GM23338 (cell line): Measurements from ENCODE around the gene SDR42E2. TPM values are rescaled to one million over a fixed set of nuclear protein-coding genes. Genes with fewer than 3 reads are reported as not detected.

Source experiments
- ATAC-seq: fragments of 200-7000 bp; cut with Tn5 transposase; 3 replicates; pipeline ENCODE4 v1.9.1; 2020
- DNase-seq: peaks from one replicate; pipeline ENCODE4 v3.0.0-alpha.2; 2015; ENCODE audit warnings: low spot score
- H2AFZ ChIP-seq: fragments of 200-600 bp; sonication (generic); 2 replicates; pipeline ENCODE4 v1.8.0; 2016; ENCODE audit warnings: antibody characterized with exemption, mild to moderate bottlenecking, moderate library complexity
- H3F3A ChIP-seq: fragments of 200-600 bp; sonication (generic); replicated peaks from 2 replicates; pipeline ENCODE4 v1.8.0; 2017; ENCODE audit warnings: antibody characterized with exemption, mixed run types, low read depth
- H3K27ac ChIP-seq: fragments of 200-600 bp; sonication (generic); 2 replicates; pipeline ENCODE4 v1.6.1; 2016; ENCODE audit warnings: low read depth
- H3K27me3 ChIP-seq: fragments of 200-600 bp; sonication (generic); 2 replicates; pipeline ENCODE4 v1.8.0; 2016; ENCODE audit warnings: mild to moderate bottlenecking, mixed run types, moderate library complexity; ENCODE audit not compliant: insufficient read depth
- H3K36me3 ChIP-seq: fragments of 200-600 bp; sonication (generic); 2 replicates; pipeline ENCODE4 v1.8.0; 2016; ENCODE audit warnings: mild to moderate bottlenecking; ENCODE audit not compliant: insufficient read depth
- H3K4me1 ChIP-seq: fragments of 200-600 bp; sonication (generic); 2 replicates; pipeline ENCODE4 v1.8.0; 2016; ENCODE audit warnings: mild to moderate bottlenecking, moderate library complexity; ENCODE audit not compliant: insufficient read depth
- H3K4me2 ChIP-seq: fragments of 200-600 bp; sonication (generic); 2 replicates; pipeline ENCODE4 v1.7.1; 2017; ENCODE audit warnings: mixed run types
- H3K4me3 ChIP-seq: fragments of 200-600 bp; sonication (generic); 2 replicates; pipeline ENCODE4 v1.6.1; 2016; ENCODE audit warnings: mixed run types
- H3K79me2 ChIP-seq: fragments of 200-600 bp; sonication (generic); replicated peaks from 2 replicates; pipeline ENCODE4 v1.8.0; 2017; ENCODE audit warnings: mild to moderate bottlenecking; ENCODE audit not compliant: insufficient read depth
- H3K9me2 ChIP-seq: fragments of 200-600 bp; sonication (generic); 2 replicates; pipeline ENCODE4 v1.8.0; 2017; ENCODE audit not compliant: insufficient read depth
- H4K20me1 ChIP-seq: fragments of 200-600 bp; sonication (generic); replicated peaks from 2 replicates; pipeline ENCODE4 v1.8.0; 2017; ENCODE audit warnings: mild to moderate bottlenecking; ENCODE audit not compliant: insufficient read depth
- H3K27ac Mint-ChIP-seq: 2 replicates; pipeline ENCODE4 v1.8.0; 2020; ENCODE audit warnings: inconsistent platforms, mild to moderate bottlenecking, moderate library complexity, mixed read lengths
- H3K27me3 Mint-ChIP-seq: 3 replicates; pipeline ENCODE4 v1.8.0; 2022; ENCODE audit warnings: low read depth, mild to moderate bottlenecking, moderate library complexity, mixed read lengths, inconsistent platforms; ENCODE audit not compliant: insufficient read depth, poor library complexity
- H3K36me3 Mint-ChIP-seq: 3 replicates; pipeline ENCODE4 v1.8.0; 2021; ENCODE audit warnings: low read depth, mild to moderate bottlenecking, inconsistent platforms, moderate library complexity, mixed read lengths
- H3K4me1 Mint-ChIP-seq: 3 replicates; pipeline ENCODE4 v1.8.0; 2020; ENCODE audit warnings: mild to moderate bottlenecking, inconsistent platforms, mixed read lengths
- H3K4me3 Mint-ChIP-seq: 3 replicates; pipeline ENCODE4 v1.8.0; 2021; ENCODE audit warnings: moderate library complexity, mild to moderate bottlenecking, inconsistent platforms, mixed read lengths
- H3K9me3 Mint-ChIP-seq: 3 replicates; pipeline ENCODE4 v1.8.0; 2020; ENCODE audit warnings: moderate library complexity, mild to moderate bottlenecking, inconsistent platforms, mixed read lengths
- CREB1 ChIP-seq: fragments of 250-450 bp; sonication (Bioruptor Pico); IDR thresholded peaks from 2 replicates; pipeline ENCODE4 v1.5.0; 2020; ENCODE audit warnings: low read depth, mild to moderate bottlenecking, moderate library complexity
- EZH2 ChIP-seq: fragments of 200-600 bp; sonication (generic); IDR thresholded peaks from one replicate; pipeline ENCODE4 v1.8.0; 2017; ENCODE audit warnings: antibody characterized with exemption, mild to moderate bottlenecking, low read depth; ENCODE audit not compliant: unreplicated experiment
- EZH2phosphoT487 ChIP-seq: fragments of 200-600 bp; sonication (generic); IDR thresholded peaks from one replicate; pipeline ENCODE4 v1.8.1; 2018; ENCODE audit warnings: antibody characterized with exemption; ENCODE audit not compliant: unreplicated experiment
- NANOG ChIP-seq: IDR thresholded peaks from 2 replicates; pipeline ENCODE4 v1.6.1; 2016; ENCODE audit warnings: antibody characterized with exemption, borderline replicate concordance
- STAT1 ChIP-seq: IDR thresholded peaks from one replicate; pipeline ENCODE4 v1.6.1; 2016; ENCODE audit warnings: antibody characterized with exemption; ENCODE audit not compliant: unreplicated experiment
- ZNF114 ChIP-seq: fragments of 250-450 bp; sonication (Bioruptor Pico); IDR thresholded peaks from 2 replicates; pipeline ENCODE4 v1.5.0; 2020; ENCODE audit warnings: mild to moderate bottlenecking, moderate library complexity
- ZNF331 ChIP-seq: fragments of 250-450 bp; sonication (Bioruptor Pico); IDR thresholded peaks from 2 replicates; pipeline ENCODE4 v1.5.0; 2020; ENCODE audit warnings: low read depth, mild to moderate bottlenecking, moderate library complexity
- polyA plus RNA-seq: library from polyadenylated mRNA; unstranded; fragments of >200 nt; fragmentation: Nextera tagmentation; extraction: Ambion mirVana; gene quantifications from 2 replicates; pipeline ENCODE4 v1.2.1, GENCODE V29; 2016
- total RNA-seq: library from RNA; depleted of rRNA; stranded (reverse); fragments of >200 nt; shearing (Covaris generic); gene quantifications from 2 replicates; pipeline ENCODE4 v1.2.3, GENCODE V29; 2014
- TF ChIP-seq, protein P1 (sequence below): fragments of 250-450 bp; sonication (Bioruptor Pico); IDR thresholded peaks from 2 replicates; pipeline ENCODE4 v1.5.0; 2020; ENCODE audit warnings: mild to moderate bottlenecking, moderate library complexity

Gene SDR42E2
- total and polyA plus RNA-seq, 2 experiments from 2014 or later = 0.15 TPM; not detected in 1

DNA sequence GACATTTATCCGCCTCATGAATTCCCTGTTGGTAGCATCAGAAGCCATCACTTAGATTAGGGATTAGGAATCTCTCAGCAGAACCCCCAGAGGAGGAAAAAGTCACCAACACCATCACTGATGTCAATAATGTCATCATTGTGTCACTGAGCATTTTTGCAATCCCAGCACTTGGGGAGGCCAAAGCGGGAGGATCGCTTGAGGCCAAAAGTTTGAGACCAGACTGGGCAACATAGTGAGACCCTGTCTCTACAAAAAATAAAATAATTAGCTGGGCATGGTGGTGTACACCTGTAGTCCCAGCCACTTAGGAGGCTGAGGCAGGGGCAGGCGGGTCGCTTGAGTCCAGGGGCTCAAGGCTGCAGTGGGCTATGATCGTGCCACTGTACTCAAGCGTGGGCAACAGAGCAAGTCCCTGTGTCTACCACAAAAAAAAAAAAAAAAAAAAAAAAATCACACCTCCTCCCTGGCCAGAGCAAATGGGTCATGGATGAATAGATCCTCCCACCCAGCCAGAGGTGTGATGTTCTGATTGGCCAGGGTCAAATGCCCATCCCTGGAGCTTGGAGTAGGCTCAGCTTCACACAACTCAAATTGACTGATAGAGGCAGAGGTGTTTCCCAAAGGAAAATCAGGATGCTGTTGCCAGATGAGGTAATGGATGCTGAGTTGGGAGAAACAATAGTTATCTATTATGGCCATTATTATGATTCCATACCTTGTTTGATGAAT, 38.4 kb upstream of the SDR42E2 start (continued):
- TF ChIP-seq, protein P1, sequence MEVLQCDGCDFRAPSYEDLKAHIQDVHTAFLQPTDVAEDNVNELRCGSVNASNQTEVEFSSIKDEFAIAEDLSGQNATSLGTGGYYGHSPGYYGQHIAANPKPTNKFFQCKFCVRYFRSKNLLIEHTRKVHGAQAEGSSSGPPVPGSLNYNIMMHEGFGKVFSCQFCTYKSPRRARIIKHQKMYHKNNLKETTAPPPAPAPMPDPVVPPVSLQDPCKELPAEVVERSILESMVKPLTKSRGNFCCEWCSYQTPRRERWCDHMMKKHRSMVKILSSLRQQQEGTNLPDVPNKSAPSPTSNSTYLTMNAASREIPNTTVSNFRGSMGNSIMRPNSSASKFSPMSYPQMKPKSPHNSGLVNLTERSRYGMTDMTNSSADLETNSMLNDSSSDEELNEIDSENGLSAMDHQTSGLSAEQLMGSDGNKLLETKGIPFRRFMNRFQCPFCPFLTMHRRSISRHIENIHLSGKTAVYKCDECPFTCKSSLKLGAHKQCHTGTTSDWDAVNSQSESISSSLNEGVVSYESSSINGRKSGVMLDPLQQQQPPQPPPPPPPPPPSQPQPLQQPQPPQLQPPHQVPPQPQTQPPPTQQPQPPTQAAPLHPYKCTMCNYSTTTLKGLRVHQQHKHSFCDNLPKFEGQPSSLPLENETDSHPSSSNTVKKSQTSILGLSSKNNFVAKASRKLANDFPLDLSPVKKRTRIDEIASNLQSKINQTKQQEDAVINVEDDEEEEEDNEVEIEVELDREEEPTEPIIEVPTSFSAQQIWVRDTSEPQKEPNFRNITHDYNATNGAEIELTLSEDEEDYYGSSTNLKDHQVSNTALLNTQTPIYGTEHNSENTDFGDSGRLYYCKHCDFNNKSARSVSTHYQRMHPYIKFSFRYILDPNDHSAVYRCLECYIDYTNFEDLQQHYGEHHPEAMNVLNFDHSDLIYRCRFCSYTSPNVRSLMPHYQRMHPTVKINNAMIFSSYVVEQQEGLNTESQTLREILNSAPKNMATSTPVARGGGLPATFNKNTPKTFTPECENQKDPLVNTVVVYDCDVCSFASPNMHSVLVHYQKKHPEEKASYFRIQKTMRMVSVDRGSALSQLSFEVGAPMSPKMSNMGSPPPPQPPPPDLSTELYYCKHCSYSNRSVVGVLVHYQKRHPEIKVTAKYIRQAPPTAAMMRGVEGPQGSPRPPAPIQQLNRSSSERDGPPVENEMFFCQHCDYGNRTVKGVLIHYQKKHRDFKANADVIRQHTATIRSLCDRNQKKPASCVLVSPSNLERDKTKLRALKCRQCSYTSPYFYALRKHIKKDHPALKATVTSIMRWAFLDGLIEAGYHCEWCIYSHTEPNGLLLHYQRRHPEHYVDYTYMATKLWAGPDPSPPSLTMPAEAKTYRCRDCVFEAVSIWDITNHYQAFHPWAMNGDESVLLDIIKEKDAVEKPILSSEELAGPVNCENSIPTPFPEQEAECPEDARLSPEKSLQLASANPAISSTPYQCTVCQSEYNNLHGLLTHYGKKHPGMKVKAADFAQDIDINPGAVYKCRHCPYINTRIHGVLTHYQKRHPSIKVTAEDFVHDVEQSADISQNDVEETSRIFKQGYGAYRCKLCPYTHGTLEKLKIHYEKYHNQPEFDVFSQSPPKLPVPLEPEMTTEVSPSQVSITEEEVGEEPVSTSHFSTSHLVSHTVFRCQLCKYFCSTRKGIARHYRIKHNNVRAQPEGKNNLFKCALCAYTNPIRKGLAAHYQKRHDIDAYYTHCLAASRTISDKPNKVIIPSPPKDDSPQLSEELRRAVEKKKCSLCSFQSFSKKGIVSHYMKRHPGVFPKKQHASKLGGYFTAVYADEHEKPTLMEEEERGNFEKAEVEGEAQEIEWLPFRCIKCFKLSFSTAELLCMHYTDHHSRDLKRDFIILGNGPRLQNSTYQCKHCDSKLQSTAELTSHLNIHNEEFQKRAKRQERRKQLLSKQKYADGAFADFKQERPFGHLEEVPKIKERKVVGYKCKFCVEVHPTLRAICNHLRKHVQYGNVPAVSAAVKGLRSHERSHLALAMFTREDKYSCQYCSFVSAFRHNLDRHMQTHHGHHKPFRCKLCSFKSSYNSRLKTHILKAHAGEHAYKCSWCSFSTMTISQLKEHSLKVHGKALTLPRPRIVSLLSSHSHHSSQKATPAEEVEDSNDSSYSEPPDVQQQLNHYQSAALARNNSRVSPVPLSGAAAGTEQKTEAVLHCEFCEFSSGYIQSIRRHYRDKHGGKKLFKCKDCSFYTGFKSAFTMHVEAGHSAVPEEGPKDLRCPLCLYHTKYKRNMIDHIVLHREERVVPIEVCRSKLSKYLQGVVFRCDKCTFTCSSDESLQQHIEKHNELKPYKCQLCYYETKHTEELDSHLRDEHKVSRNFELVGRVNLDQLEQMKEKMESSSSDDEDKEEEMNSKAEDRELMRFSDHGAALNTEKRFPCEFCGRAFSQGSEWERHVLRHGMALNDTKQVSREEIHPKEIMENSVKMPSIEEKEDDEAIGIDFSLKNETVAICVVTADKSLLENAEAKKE (CRISPR knock-in tag) = no peak

DNA sequence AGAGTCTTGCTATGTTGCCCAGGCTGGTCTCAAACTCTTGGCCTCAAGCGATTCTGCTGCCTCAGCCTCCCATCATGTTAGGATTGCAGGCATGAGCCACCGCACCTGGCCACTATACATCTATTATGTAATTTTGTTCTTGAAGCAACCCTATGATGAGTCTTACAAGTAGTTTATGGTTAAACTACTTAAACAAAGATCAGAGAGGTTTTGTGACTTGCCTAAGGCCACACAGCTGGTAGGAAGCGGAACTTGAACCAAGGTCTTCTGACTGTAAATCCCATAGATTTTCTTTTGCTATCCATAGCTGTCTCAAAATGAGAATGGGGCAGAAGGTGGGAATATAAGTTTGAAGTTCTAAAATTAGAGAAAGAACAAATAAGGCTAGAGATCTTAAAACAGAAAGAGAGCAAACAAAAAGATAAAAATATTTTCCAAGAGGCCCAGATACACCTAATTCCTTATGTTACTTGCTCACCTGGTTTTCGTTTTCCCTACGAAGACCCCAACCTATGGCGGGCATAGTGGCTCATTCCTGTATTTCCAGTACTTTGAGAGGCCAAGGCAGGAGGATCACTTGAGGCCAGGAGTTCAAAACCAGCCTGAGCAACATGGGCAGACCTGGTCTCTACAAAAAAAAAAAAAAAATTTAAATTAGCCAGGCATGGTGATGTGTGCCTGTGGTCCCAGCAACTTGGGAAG, 37.6 kb upstream of the SDR42E2 start:
- H3F3A ChIP-seq = no peaks in the 10 kb centered on the region
- no peaks in the 10 kb centered on the region for H4K20me1 ChIP-seq
- no peak for ATAC-seq
- TF ChIP-seq ZNF331 (CRISPR knock-in tag) (no peak), CREB1 (CRISPR knock-in tag) (no peak), STAT1 (no peak), EZH2phosphoT487 (no peak), EZH2 (no peak), NANOG (no peak), ZNF114 (CRISPR knock-in tag) (no peak)
- TF ChIP-seq, protein P1 (CRISPR knock-in tag) = no peak

More for the DNA sequence above, 37.6 kb upstream of the SDR42E2 start:
- Histone ChIP-seq H3K36me3 (no peaks in the 10 kb centered on the region), H3K27me3 (no peaks in the 10 kb centered on the region), H3K27ac (no peak overlapping the region), H3K4me2 (no peak overlapping the region), H3K4me3 (no peak overlapping the region), H3K79me2 (no peaks in the 10 kb centered on the region), H2AFZ (no peak overlapping the region), H3K9me2 (no peaks in the 10 kb centered on the region), H3K4me1 (no peaks in the 10 kb centered on the region)
- Mint-ChIP-seq H3K9me3 (no peaks in the 10 kb centered on the region; the same call in 2 of the 3 replicates), H3K36me3 (no peaks in the 10 kb centered on the region), H3K27me3 (peaks cover 7% of the 10 kb centered on the region), H3K4me3 (no peak overlapping the region), H3K4me1 (no peaks in the 10 kb centered on the region), H3K27ac (no peak overlapping the region)
- no peak for DNase-seq
